Measurements from ENCODE around the gene SAP30BP. TPM values are rescaled to one million over a fixed set of nuclear protein-coding genes. Genes with fewer than 3 reads are reported as not detected.

The SAP30BP gene
- total and polyA plus RNA-seq, 2 donors (not counting 1 experiment from before 2014, with no cell fraction given) = 143 to 148 TPM

DNA sequence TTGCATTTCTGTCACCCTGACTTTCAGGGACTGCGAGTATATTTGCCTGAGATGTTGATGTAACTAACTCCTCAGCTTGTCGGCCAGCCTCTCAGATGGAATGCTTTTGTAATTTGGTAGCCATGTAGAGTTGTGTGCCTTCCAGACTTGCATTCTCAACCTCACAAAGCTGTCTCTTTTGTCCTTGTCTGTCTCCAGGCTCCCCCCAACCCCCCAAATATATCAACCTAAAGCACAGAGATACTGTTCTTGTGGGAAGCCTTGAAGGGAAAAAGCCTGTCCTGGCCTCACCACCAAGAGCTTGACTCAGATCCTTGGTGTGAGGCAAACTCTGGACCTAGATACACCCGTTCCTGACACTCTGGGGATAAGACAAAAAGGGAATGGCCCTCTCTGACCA lies 18.4 kb downstream of the SAP30BP start:
- no peak overlapping the region for H3K4me2 ChIP-seq (replicated peaks; ENCODE audit: low read depth, low read length, poor library complexity, severe bottlenecking)
- ATAC-seq (ENCODE audit: low read depth) (no peak), DNase-seq (no peak)
- ChIA-PET POLR2A (no interaction called here), CTCF (interaction anchor here (2.8 kb wide), 1 partner anchor 11 kb away, joined by 19 read pairs; no protein-coding TSS in a partner anchor)
- Mint-ChIP-seq H3K27me3 (no peaks in the 10 kb centered on the region), H3K4me1 (peaks cover 56% of the 10 kb centered on the region), H3K27ac (peak overlapping the region; percentile 51), H3K4me3 (peak overlapping the region; percentile 57), H3K9me3 (ENCODE audit: insufficient read depth) (no peaks in the 10 kb centered on the region)
- 100% methylated on average over 1 of the region's 3 CpGs for WGBS (ENCODE audit: insufficient coverage)
- H4K20me1 ChIP-seq (ENCODE audit: control insufficient read depth, insufficient read depth, low read length, poor library complexity, severe bottlenecking) = peaks cover 54% of the 10 kb centered on the region
- H3K79me2 ChIP-seq (ENCODE audit: control insufficient read depth, insufficient read depth, low read length) = peaks cover 86% of the 10 kb centered on the region
- H3K36me3 ChIP-seq (replicated peaks in 1 of 2; ENCODE audit: control extremely low read depth in 1 of 2, control insufficient read depth in 1 of 2, extremely low read depth in 1 of 2, insufficient read depth in 2 of 2, low read length in 1 of 2) = peaks cover 4 to 25% of the 10 kb centered on the region in 2 experiments
- no peak overlapping the region for H3K27ac ChIP-seq (ENCODE audit: low read length in 2 of 2)
- TF ChIP-seq EZH2 (IDR thresholded peaks at IDR 0.05; ENCODE audit: borderline replicate concordance, insufficient read depth, low read depth, low read length, poor library complexity, severe bottlenecking) = no peak
- TF ChIP-seq, protein P1, sequence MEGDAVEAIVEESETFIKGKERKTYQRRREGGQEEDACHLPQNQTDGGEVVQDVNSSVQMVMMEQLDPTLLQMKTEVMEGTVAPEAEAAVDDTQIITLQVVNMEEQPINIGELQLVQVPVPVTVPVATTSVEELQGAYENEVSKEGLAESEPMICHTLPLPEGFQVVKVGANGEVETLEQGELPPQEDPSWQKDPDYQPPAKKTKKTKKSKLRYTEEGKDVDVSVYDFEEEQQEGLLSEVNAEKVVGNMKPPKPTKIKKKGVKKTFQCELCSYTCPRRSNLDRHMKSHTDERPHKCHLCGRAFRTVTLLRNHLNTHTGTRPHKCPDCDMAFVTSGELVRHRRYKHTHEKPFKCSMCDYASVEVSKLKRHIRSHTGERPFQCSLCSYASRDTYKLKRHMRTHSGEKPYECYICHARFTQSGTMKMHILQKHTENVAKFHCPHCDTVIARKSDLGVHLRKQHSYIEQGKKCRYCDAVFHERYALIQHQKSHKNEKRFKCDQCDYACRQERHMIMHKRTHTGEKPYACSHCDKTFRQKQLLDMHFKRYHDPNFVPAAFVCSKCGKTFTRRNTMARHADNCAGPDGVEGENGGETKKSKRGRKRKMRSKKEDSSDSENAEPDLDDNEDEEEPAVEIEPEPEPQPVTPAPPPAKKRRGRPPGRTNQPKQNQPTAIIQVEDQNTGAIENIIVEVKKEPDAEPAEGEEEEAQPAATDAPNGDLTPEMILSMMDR (IDR thresholded peaks at IDR 0.05) = no peak
- no peak overlapping the region for H3K4me3 ChIP-seq (ENCODE audit: control extremely low read depth in 1 of 5, extremely low read depth in 1 of 5, insufficient read depth in 1 of 5, low read depth in 2 of 5, low read length in 4 of 5)
- H2AFZ ChIP-seq (ENCODE audit: insufficient read depth, low read depth, low read length, poor library complexity, severe bottlenecking) = no peak overlapping the region
- peaks cover 38 to 52% of the 10 kb centered on the region in 2 donors for H3K4me1 ChIP-seq (ENCODE audit: control insufficient read depth in 2 of 2, insufficient read depth in 2 of 2, low read length in 2 of 2)
- intact Hi-C loops (cut with micrococcal nuclease) = no loop called here
- H3K9me3 ChIP-seq (ENCODE audit: control extremely low read depth in 1 of 3, control insufficient read depth in 2 of 3, insufficient read depth in 1 of 3, low read length in 2 of 3) = no peaks in the 10 kb centered on the region
- H3K9ac ChIP-seq (ENCODE audit: low read length) = no peak overlapping the region
- H3K27me3 ChIP-seq (replicated peaks in 1 of 4; ENCODE audit: control extremely low read depth in 1 of 4, control insufficient read depth in 3 of 4, insufficient read depth in 4 of 4, low read length in 3 of 4) = no peaks in the 10 kb centered on the region

DNA sequence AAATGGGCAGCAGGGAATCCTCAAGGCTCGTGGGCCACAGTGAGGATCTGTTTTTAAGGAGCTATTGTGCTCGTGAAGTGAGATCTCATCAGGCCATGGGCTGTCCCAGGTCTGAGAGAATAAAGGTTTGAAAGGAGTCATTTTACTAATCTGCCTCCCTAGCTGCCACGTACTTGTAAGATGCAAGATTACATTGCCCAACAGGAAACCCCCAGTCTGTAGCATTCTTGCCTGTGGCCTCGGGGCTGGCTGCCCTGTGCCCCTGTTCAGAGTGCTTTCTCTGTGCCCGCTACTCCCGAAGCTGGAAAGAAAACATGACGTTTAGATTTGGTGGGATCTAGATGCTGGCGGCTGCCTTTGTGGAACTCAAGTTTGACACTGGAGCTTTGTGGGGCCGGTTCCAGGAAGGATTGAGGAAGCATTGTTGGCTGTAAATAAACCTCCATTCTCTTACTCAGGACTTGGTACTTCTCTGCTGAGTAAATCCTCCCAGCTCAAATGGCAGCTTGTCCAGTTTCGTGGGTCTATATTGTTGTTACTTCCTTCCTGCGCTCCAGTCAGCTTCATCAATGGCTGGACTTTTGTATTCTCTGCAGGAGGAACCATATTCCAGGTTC lies 21.2 kb downstream of the SAP30BP start:
- no peak for TF ChIP-seq EZH2 (IDR thresholded peaks at IDR 0.05; ENCODE audit: borderline replicate concordance, insufficient read depth, low read depth, low read length, poor library complexity, severe bottlenecking)
- TF ChIP-seq, protein P1 (IDR thresholded peaks at IDR 0.05) = no peak
- POLR2A ChIA-PET = interaction anchor here (0.6 to 0.7 kb wide), 5 partner anchors 31 to 1451 kb away, joined by 3 to 8 read pairs (median 6); no protein-coding TSS in a partner anchor
- peak overlapping the region; percentile 97 for H3K27ac Mint-ChIP-seq
- Histone ChIP-seq H3K27ac (ENCODE audit: low read length in 2 of 2) (peak overlapping the region; percentile 88 to 90), H2AFZ (ENCODE audit: insufficient read depth, low read depth, low read length, poor library complexity, severe bottlenecking) (no peak overlapping the region), H3K4me1 (ENCODE audit: control insufficient read depth in 2 of 2, insufficient read depth in 2 of 2, low read length in 2 of 2) (peaks cover 47 to 64% of the 10 kb centered on the region in 2 donors), H4K20me1 (ENCODE audit: control insufficient read depth, insufficient read depth, low read length, poor library complexity, severe bottlenecking) (peaks cover 67% of the 10 kb centered on the region), H3K4me3 (ENCODE audit: control extremely low read depth in 1 of 5, extremely low read depth in 1 of 5, insufficient read depth in 1 of 5, low read depth in 2 of 5, low read length in 4 of 5) (no peak overlapping the region), H3K36me3 (replicated peaks in 1 of 2; ENCODE audit: control extremely low read depth in 1 of 2, control insufficient read depth in 1 of 2, extremely low read depth in 1 of 2, insufficient read depth in 2 of 2, low read length in 1 of 2) (peaks cover 6 to 42% of the 10 kb centered on the region in 2 experiments), H3K4me2 (replicated peaks; ENCODE audit: low read depth, low read length, poor library complexity, severe bottlenecking) (peak overlapping the region; percentile 71), H3K9me3 (ENCODE audit: control extremely low read depth in 1 of 3, control insufficient read depth in 2 of 3, insufficient read depth in 1 of 3, low read length in 2 of 3) (no peaks in the 10 kb centered on the region), H3K27me3 (replicated peaks in 1 of 4; ENCODE audit: control extremely low read depth in 1 of 4, control insufficient read depth in 3 of 4, insufficient read depth in 4 of 4, low read length in 3 of 4) (no peaks in the 10 kb centered on the region), H3K9ac (ENCODE audit: low read length) (peak overlapping the region; percentile 0), H3K79me2 (ENCODE audit: control insufficient read depth, insufficient read depth, low read length) (peaks cover 88% of the 10 kb centered on the region)
- no peaks in the 10 kb centered on the region for H3K9me3 Mint-ChIP-seq (ENCODE audit: insufficient read depth)
- peak overlapping the region; percentile 74 for H3K4me3 Mint-ChIP-seq
- WGBS (ENCODE audit: insufficient coverage) = 37% methylated on average over 9 of the region's 11 CpGs
- H3K4me1 Mint-ChIP-seq = peaks cover 72% of the 10 kb centered on the region
- CTCF ChIA-PET = interaction anchor here (1.1 to 2.4 kb wide), 5 partner anchors 14 to 65 kb away, joined by 3 to 8 read pairs (median 4); partner anchors contain the start of gene SMIM5
- H3K27me3 Mint-ChIP-seq = no peaks in the 10 kb centered on the region
- ATAC-seq (ENCODE audit: low read depth) = no peak
- intact Hi-C loops (cut with micrococcal nuclease) = no loop called here
- peak; percentile 32 for DNase-seq
